NB4 (cell line): ENCODE results near the gene OGN.

Experiments used
- CTCF ChIP-seq: IDR thresholded peaks from one replicate; pipeline ENCODE4 v1.5.1; 2012; ENCODE audit warnings: low read depth, low read length
- POLR2A ChIP-seq: IDR thresholded peaks from 2 replicates; pipeline ENCODE4 v1.6.1; 2011; ENCODE audit warnings: mild to moderate bottlenecking; ENCODE audit not compliant: insufficient read length; ENCODE audit errors: extremely low read depth

GRCh38 chr9:92423612-92424011, 19.2 kb upstream of the OGN start:
- TF ChIP-seq CTCF (no peak), POLR2A (no peak)
